ENCODE results near the gene GPN1.
"Not testable (repeated sequence)": the region's sequence is repeated elsewhere in the genome, so short reads cannot be mapped to it uniquely, and the experiment has no call there.

The GPN1 gene

GRCh38 chr2:27672723-27673486, 44.1 kb downstream of the GPN1 start:
- DNase-seq: no peak

GRCh38 chr2:27680571-27680970, 51.7 kb downstream of the GPN1 start:
- DNase-seq: no peak

- no peak for DNase-seq
These were observed 53.0 kb downstream of the GPN1 start for GRCh38 chr2:27681841-27682240.

GRCh38 chr2:27682334-27682771, 53.5 kb downstream of the GPN1 start:
- not testable (repeated sequence) for DNase-seq

GRCh38 chr2:27683390-27684071, 54.7 kb downstream of the GPN1 start:
- peak; percentile 68 to 86 (median 73) for DNase-seq

- not testable (repeated sequence) for DNase-seq
These were observed 56.2 kb downstream of the GPN1 start for GRCh38 chr2:27685006-27685405.

- DNase-seq: no peak
These were observed 56.7 kb downstream of the GPN1 start for GRCh38 chr2:27685577-27685976.

GRCh38 chr2:27687232-27687631, 58.4 kb downstream of the GPN1 start:
- no peak for DNase-seq

- DNase-seq: no peak
These were observed 60.6 kb downstream of the GPN1 start for GRCh38 chr2:27689424-27689823.

- no peak for DNase-seq
These were observed 61.2 kb downstream of the GPN1 start for GRCh38 chr2:27690052-27690451.

GRCh38 chr2:27697660-27698059, 68.8 kb downstream of the GPN1 start:
- no peak for DNase-seq
